IMR-90 (cell line): ENCODE measurements around the gene ADM5. TPM values are rescaled to one million over a fixed set of nuclear protein-coding genes. Genes with fewer than 3 reads are reported as not detected.

Experiments
- ATAC-seq: fragments of 200-7000 bp; cut with Tn5 transposase; 2 replicates; pipeline ENCODE4 v1.9.1; 2020; ENCODE audit warnings: low read depth, mild to moderate bottlenecking, moderate library complexity
- BruUV-seq: library from RNA; stranded (reverse); fragments of 400-500 nt; replicated peaks from 2 replicates; lab custom pipeline; 2021; lab: Mats Ljungman, UMichigan
- CTCF ChIA-PET: fragments of 300-600 bp; formaldehyde crosslinking; extraction: SDS; loops from one replicate; lab custom pipeline; 2021; ENCODE audit warnings: antibody characterized with exemption; lab: Yijun Ruan, JAX
- POLR2A ChIA-PET: fragments of 300-600 bp; sonication (Branson Sonifier 250); formaldehyde crosslinking; loops from one replicate; lab custom pipeline; 2022; ENCODE audit warnings: antibody characterized with exemption; ENCODE audit not compliant: unreplicated experiment; lab: Charles Lee
- DNase-seq: peaks from one replicate; pipeline ENCODE4 v3.0.0; 2013
- H2AFZ ChIP-seq: replicated peaks from 2 replicates; pipeline ENCODE3; 2013; ENCODE audit warnings: low read length, mild to moderate bottlenecking; ENCODE audit not compliant: poor library complexity
- H2AK5ac ChIP-seq: 2 replicates; pipeline ENCODE4 v1.6.1; 2013; ENCODE audit warnings: low read depth, low read length, inconsistent platforms
- H2AK9ac ChIP-seq: replicated peaks from 2 replicates; pipeline ENCODE3; 2013; ENCODE audit warnings: mild to moderate bottlenecking, low read depth, low read length, moderate library complexity; ENCODE audit not compliant: poor library complexity
- H2BK120ac ChIP-seq: 2 replicates; pipeline ENCODE4 v1.6.1; 2013; ENCODE audit warnings: low read depth, low read length, inconsistent platforms
- H2BK15ac ChIP-seq: 3 replicates; pipeline ENCODE4 v1.6.1; 2013; ENCODE audit warnings: low read depth, low read length, inconsistent platforms
- H2BK20ac ChIP-seq: 2 replicates; pipeline ENCODE4 v1.6.1; 2013; ENCODE audit warnings: low read depth, mild to moderate bottlenecking, inconsistent platforms, low read length, moderate library complexity
- H2BK5ac ChIP-seq: 2 replicates; pipeline ENCODE4 v1.6.1; 2013; ENCODE audit warnings: mild to moderate bottlenecking, low read depth, low read length, inconsistent platforms; ENCODE audit not compliant: poor library complexity, severe bottlenecking
- H3K14ac ChIP-seq: replicated peaks from 2 replicates; pipeline ENCODE4 v1.6.1; 2013; ENCODE audit warnings: low read depth, low read length, inconsistent platforms
- H3K18ac ChIP-seq: 2 replicates; pipeline ENCODE4 v1.6.1; 2013; ENCODE audit warnings: low read depth, low read length, control low read depth
- H3K23ac ChIP-seq: 2 replicates; pipeline ENCODE4 v1.6.1; 2013; ENCODE audit warnings: low read depth, low read length, inconsistent platforms
- H3K27ac ChIP-seq: 2 replicates; pipeline ENCODE4 v1.5.1; 2013; ENCODE audit warnings: mild to moderate bottlenecking, control low read depth, low read length; ENCODE audit not compliant: insufficient read depth
- H3K27me3 ChIP-seq: 2 replicates; pipeline ENCODE4 v1.6.1; 2013; ENCODE audit warnings: low read length; ENCODE audit not compliant: control insufficient read depth, insufficient read depth
- H3K36me3 ChIP-seq: 2 replicates; pipeline ENCODE4 v1.6.1; 2013; ENCODE audit warnings: low read length, mixed read lengths; ENCODE audit not compliant: control insufficient read depth, insufficient read depth
- H3K4ac ChIP-seq: 2 replicates; pipeline ENCODE4 v1.6.1; 2013; ENCODE audit warnings: low read depth, low read length, inconsistent platforms
- H3K4me1 ChIP-seq: 2 replicates; pipeline ENCODE4 v1.6.1; 2013; ENCODE audit warnings: low read length, mixed read lengths; ENCODE audit not compliant: control insufficient read depth, insufficient read depth
- H3K4me2 ChIP-seq: 2 replicates; pipeline ENCODE4 v1.6.1; 2013; ENCODE audit warnings: low read depth, mild to moderate bottlenecking, control low read depth, low read length, moderate library complexity
- H3K4me3 ChIP-seq: 2 replicates; pipeline ENCODE4 v1.5.1; 2013; ENCODE audit warnings: low read depth, mild to moderate bottlenecking, control low read depth, low read length, moderate library complexity; ENCODE audit not compliant: insufficient read depth
- H3K56ac ChIP-seq: 2 replicates; pipeline ENCODE4 v1.6.1; 2013; ENCODE audit warnings: low read length, inconsistent platforms; ENCODE audit not compliant: insufficient read depth; ENCODE audit errors: extremely low read depth
- H3K79me1 ChIP-seq, 2 experiments: 2 replicates each; pipeline ENCODE4 v1.6.1; 2013; ENCODE audit warnings: low read length in 2 of 2, inconsistent platforms in 1 of 2, low read depth in 1 of 2
- H3K9ac ChIP-seq: 2 replicates; pipeline ENCODE4 v1.6.1; 2013; ENCODE audit warnings: low read depth, low read length, control low read depth
- H3K9me1 ChIP-seq: 2 replicates; pipeline ENCODE4 v1.6.1; 2013; ENCODE audit warnings: low read length, inconsistent platforms; ENCODE audit not compliant: insufficient read depth
- H3K9me3 ChIP-seq: 2 replicates; pipeline ENCODE4 v1.6.1; 2013; ENCODE audit warnings: low read length; ENCODE audit not compliant: control insufficient read depth, insufficient read depth
- H4K20me1 ChIP-seq: 2 replicates; pipeline ENCODE4 v1.6.1; 2013; ENCODE audit warnings: low read length, inconsistent platforms; ENCODE audit not compliant: insufficient read depth
- H4K5ac ChIP-seq: 2 replicates; pipeline ENCODE4 v1.6.1; 2013; ENCODE audit warnings: mild to moderate bottlenecking, low read depth, low read length, control low read depth
- H4K8ac ChIP-seq, 2 experiments: 2 replicates each; pipeline ENCODE4 v1.6.1; 2013; ENCODE audit warnings: low read depth in 2 of 2, low read length in 2 of 2, control low read depth in 1 of 2, inconsistent platforms in 1 of 2
- H4K91ac ChIP-seq: 2 replicates; pipeline ENCODE4 v1.6.1; 2013; ENCODE audit warnings: low read depth, low read length, inconsistent platforms; ENCODE audit not compliant: insufficient read depth
- CEBPB ChIP-seq: IDR thresholded peaks from 2 replicates; pipeline ENCODE4 v1.6.1; 2012; ENCODE audit warnings: low read depth, low read length, improper control_type of control experiment
- CTCF ChIP-seq: conservative IDR thresholded peaks from 2 replicates; pipeline ENCODE4 v1.5.1; 2012; ENCODE audit warnings: mild to moderate bottlenecking, low read depth, low read length, improper control_type of control experiment
- FOS ChIP-seq: fragments of 150-350 bp; IDR thresholded peaks from 2 replicates; pipeline ENCODE4 v1.6.1; 2016; ENCODE audit warnings: low read depth, low read length
- MAFK ChIP-seq: IDR thresholded peaks from 2 replicates; pipeline ENCODE4 v1.6.1; 2012; ENCODE audit warnings: low read depth, low read length, improper control_type of control experiment
- POLR2A ChIP-seq: IDR thresholded peaks from 2 replicates; pipeline ENCODE4 v1.6.1; 2012; ENCODE audit warnings: mild to moderate bottlenecking, low read depth, low read length
- SMC3 ChIP-seq: fragments of 150-350 bp; IDR thresholded peaks from 2 replicates; pipeline ENCODE4 v1.6.1; 2016; ENCODE audit warnings: low read depth, mild to moderate bottlenecking, antibody characterized with exemption, low read length, moderate library complexity
- USF2 ChIP-seq: fragments of 150-350 bp; IDR thresholded peaks from 2 replicates; pipeline ENCODE4 v1.6.1; 2017; ENCODE audit warnings: mild to moderate bottlenecking, antibody characterized with exemption, low read length, low read depth
- WGBS, 2 experiments: methylation state at CpG; one replicate each; pipeline versions ENCODE4 v1.1.5 to v1.1.7; 2013; ENCODE audit warnings: missing lambda C conversion rate in 2 of 2; ENCODE audit not compliant: insufficient read length in 1 of 2; ENCODE audit errors: extremely low coverage in 2 of 2; 5-methylcytosine and 5-hydroxymethylcytosine counted together
- dilution Hi-C: fragments of 300-500 bp; cut with HindIII; formaldehyde crosslinking; loops from one replicate; pipeline ENCODE4 v1.14.3; 2018; ENCODE audit warnings: low sequenced_read_pairs; ENCODE audit not compliant: unreplicated experiment
- in situ Hi-C: fragments of 300-500 bp; cut with MboI; formaldehyde crosslinking; loops from 3 replicates; pipeline ENCODE4 v1.14.3; 2019; ENCODE audit warnings: low sequenced_read_pairs, inconsistent platforms, mixed read lengths
- intact Hi-C: fragments of 100-400 bp; cut with micrococcal nuclease; formaldehyde crosslinking; loops from 2 replicates; pipeline ENCODE4 v1.10.0; 2022
- polyA plus RNA-seq, 3 experiments: library from polyadenylated mRNA; depleted of rRNA; stranded (reverse); fragments of >200 nt; gene quantifications; 2 replicates each; pipeline ENCODE4 v1.2.3, GENCODE V29; 2012; ENCODE audit warnings: low replicate concordance in 1 of 3
- total RNA-seq: library from RNA; depleted of rRNA; stranded (reverse); fragments of >200 nt; gene quantifications from 2 replicates; pipeline ENCODE4 v1.2.3, GENCODE V29; 2012

The ADM5 gene
- total and polyA plus RNA-seq, 2 of the 4 experiments (the other 2 are of a cell fraction), result 0.18 to 0.99 TPM

- H3K18ac ChIP-seq, result no peak overlapping the region
- ATAC-seq (no peak), DNase-seq (no peak)
- H3K9ac ChIP-seq, result no peak overlapping the region
- H4K20me1 ChIP-seq, result peaks cover 44% of the 10 kb centered on the region
- no peak overlapping the region for H3K4me3 ChIP-seq
- in situ Hi-C loops, result loop anchor here (10.0 kb wide), 1 partner anchor 170 kb away; the partner anchor contains the start of gene PTOV1
- no peak overlapping the region for H3K56ac ChIP-seq
- no peak overlapping the region for H2BK120ac ChIP-seq
- WGBS, 2 experiments, result 92% methylated on average over 13 of the region's 13 CpGs; no CpG with 5 or more reads in 1 of the 2 experiments
- no peak overlapping the region for H4K91ac ChIP-seq
- H3K36me3 ChIP-seq, result peaks cover 49% of the 10 kb centered on the region
- H3K4me2 ChIP-seq, result no peak overlapping the region
- H2BK5ac ChIP-seq, result no peak overlapping the region
- intact Hi-C loops, result loop anchor here (5.0 kb wide), 1 partner anchor 113 kb away; no protein-coding TSS in a partner anchor
- no peak overlapping the region for H3K23ac ChIP-seq
- no peaks in the 10 kb centered on the region for H3K27me3 ChIP-seq
- no peak overlapping the region for H2AK5ac ChIP-seq
- no peak overlapping the region for H2BK20ac ChIP-seq
- H2AK9ac ChIP-seq, result no peak overlapping the region
- no TSS peak for BruUV-seq
- dilution Hi-C loops, result no loop called here
- POLR2A ChIA-PET, result interaction anchor here (0.6 kb wide), 2 partner anchors 88 to 140 kb away, joined by 3 to 5 read pairs; no protein-coding TSS in a partner anchor
- H3K27ac ChIP-seq, result no peak overlapping the region
- no peak overlapping the region for H2BK15ac ChIP-seq
- TF ChIP-seq USF2 (no peak), FOS (no peak), SMC3 (no peak), POLR2A (no peak), CEBPB (no peak), MAFK (no peak), CTCF (no peak)
- H2AFZ ChIP-seq, result no peak overlapping the region
- no peak overlapping the region for H4K8ac ChIP-seq
- peaks cover 8% of the 10 kb centered on the region; the same call in 1 of the 2 replicates for H3K9me1 ChIP-seq
- no peak overlapping the region for H3K4ac ChIP-seq
- H3K4me1 ChIP-seq, result peaks cover 9% of the 10 kb centered on the region
- CTCF ChIA-PET, result no interaction called here
- H3K79me1 ChIP-seq, result peaks cover 19 to 59% of the 10 kb centered on the region in 2 experiments
- no peak overlapping the region for H3K14ac ChIP-seq
- H4K5ac ChIP-seq, result no peak overlapping the region
- H3K9me3 ChIP-seq, result no peaks in the 10 kb centered on the region
These were observed 4.3 kb upstream of the ADM5 start for GRCh38 chr19:49684983-49685553.
